Natural killer cell (primary cell): Measurements from ENCODE around the gene GLRX2. TPM values are rescaled to one million over a fixed set of nuclear protein-coding genes. Genes with fewer than 3 reads are reported as not detected.

Source experiments
- ATAC-seq, 3 donors: fragments of 150-1000 bp in 2 of 3; fragments of 200-7000 bp in 1 of 3; cut with Tn5 transposase; 1 replicate in 1 of 3; 2 replicates in 2 of 3; pipeline ENCODE4 v1.10.0; 2021; ENCODE audit warnings: mild to moderate bottlenecking in 2 of 3, moderate library complexity in 2 of 3
- DNase-seq, 2 donors: peaks; one replicate each; pipeline versions ENCODE4 v3.0.0 to v3.0.0-alpha.2; 2013 to 2021; ENCODE audit warnings: mixed read lengths in 1 of 2
- H3K27ac ChIP-seq: one replicate; pipeline ENCODE4 v1.5.1; 2013; ENCODE audit warnings: mild to moderate bottlenecking, low read length
- H3K27me3 ChIP-seq: one replicate; pipeline ENCODE4 v1.6.1; 2013; ENCODE audit warnings: low read length; ENCODE audit not compliant: control insufficient read depth, insufficient read depth
- H3K36me3 ChIP-seq: one replicate; pipeline ENCODE4 v1.6.1; 2013; ENCODE audit warnings: low read length; ENCODE audit not compliant: control insufficient read depth, insufficient read depth
- H3K4me1 ChIP-seq: one replicate; pipeline ENCODE4 v1.6.1; 2013; ENCODE audit warnings: low read length; ENCODE audit not compliant: control insufficient read depth, insufficient read depth
- H3K4me3 ChIP-seq: one replicate; pipeline ENCODE4 v1.5.1; 2013; ENCODE audit warnings: low read length
- H3K9me3 ChIP-seq: one replicate; pipeline ENCODE4 v1.6.1; 2013; ENCODE audit warnings: low read length; ENCODE audit not compliant: control insufficient read depth, insufficient read depth
- H3K27ac Mint-ChIP-seq, 2 donors: one replicate each; pipeline ENCODE4 v1.8.0; 2022; ENCODE audit warnings: mild to moderate bottlenecking in 2 of 2, mixed read lengths in 2 of 2, moderate library complexity in 1 of 2
- H3K27me3 Mint-ChIP-seq, 2 donors: one replicate each; pipeline ENCODE4 v1.8.0; 2022; ENCODE audit warnings: low read depth in 2 of 2, mixed read lengths in 2 of 2
- H3K36me3 Mint-ChIP-seq: one replicate; pipeline ENCODE4 v1.8.0; 2022; ENCODE audit warnings: mixed read lengths
- H3K4me1 Mint-ChIP-seq, 2 donors: one replicate each; pipeline ENCODE4 v1.8.0; 2022; ENCODE audit warnings: mixed read lengths in 2 of 2
- H3K4me3 Mint-ChIP-seq: one replicate; pipeline ENCODE4 v1.8.0; 2022; ENCODE audit warnings: mild to moderate bottlenecking, moderate library complexity, mixed read lengths
- H3K9me3 Mint-ChIP-seq, 2 donors: one replicate each; pipeline ENCODE4 v1.8.0; 2022; ENCODE audit warnings: mixed read lengths in 2 of 2
- CTCF ChIP-seq: fragments of 200-600 bp; IDR thresholded peaks from one replicate; pipeline ENCODE4 v1.8.0; 2022; ENCODE audit warnings: antibody characterized with exemption
- WGBS: methylation state at CpG from one replicate; pipeline ENCODE4 v1.1.7; 2013; ENCODE audit warnings: missing lambda C conversion rate; ENCODE audit not compliant: insufficient coverage; 5-methylcytosine and 5-hydroxymethylcytosine counted together
- intact Hi-C: fragments of 100-400 bp; cut with micrococcal nuclease; formaldehyde crosslinking; loops from one replicate; pipeline ENCODE4 v1.14.2; 2022
- total RNA-seq, 4 donors: library from RNA; stranded (reverse); fragments of 120-200 nt in 1 of 4; gene quantifications; one replicate each; pipeline versions ENCODE4 v1.2.3 to v1.2.4, GENCODE V29; 2013 to 2022

The GLRX2 gene
- total RNA-seq, 3 donors from 2014 or later (not counting 1 experiment from before 2014, with no cell fraction given) = 7.7 to 11.3 (median 9.5) TPM

GRCh38 chr1:193113992-193114332 is 8.7 kb upstream of the GLRX2 start:
- no peak for ATAC-seq
- Histone ChIP-seq H3K4me1 (no peaks in the 10 kb centered on the region), H3K27me3 (no peaks in the 10 kb centered on the region), H3K4me3 (no peak overlapping the region), H3K9me3 (no peaks in the 10 kb centered on the region), H3K27ac (no peak overlapping the region), H3K36me3 (no peaks in the 10 kb centered on the region)
- no peak for DNase-seq
- H3K4me3 Mint-ChIP-seq = no peak overlapping the region
- H3K36me3 Mint-ChIP-seq = no peaks in the 10 kb centered on the region
- intact Hi-C loops = no loop called here
- no peak overlapping the region for H3K27ac Mint-ChIP-seq
- no peaks in the 10 kb centered on the region for H3K4me1 Mint-ChIP-seq
- TF ChIP-seq CTCF = no peak
- peaks cover 2 to 21% of the 10 kb centered on the region in 2 donors for H3K27me3 Mint-ChIP-seq
- H3K9me3 Mint-ChIP-seq = no peaks in the 10 kb centered on the region

- Mint-ChIP-seq H3K9me3 (no peaks in the 10 kb centered on the region), H3K36me3 (no peaks in the 10 kb centered on the region)
Measured at GRCh38 chr1:193113258-193113991, 8.2 kb upstream of the GLRX2 start.

GRCh38 chr1:193111641-193112090 is 6.5 kb upstream of the GLRX2 start:
- intact Hi-C loops = no loop called here
- no peak for ATAC-seq
- no peak for DNase-seq
- Histone ChIP-seq H3K27ac (no peak overlapping the region), H3K4me1 (no peaks in the 10 kb centered on the region), H3K9me3 (no peaks in the 10 kb centered on the region), H3K27me3 (no peaks in the 10 kb centered on the region), H3K4me3 (no peak overlapping the region), H3K36me3 (no peaks in the 10 kb centered on the region)
- no peaks in the 10 kb centered on the region for H3K9me3 Mint-ChIP-seq
- WGBS = 89% methylated on average over 6 of the region's 6 CpGs
- H3K4me1 Mint-ChIP-seq = no peaks in the 10 kb centered on the region
- H3K27ac Mint-ChIP-seq = no peak overlapping the region
- H3K27me3 Mint-ChIP-seq = peaks cover 2 to 21% of the 10 kb centered on the region in 2 donors
- TF ChIP-seq CTCF = no peak
- no peak overlapping the region for H3K4me3 Mint-ChIP-seq
- H3K36me3 Mint-ChIP-seq = no peaks in the 10 kb centered on the region

More at GRCh38 chr1:193113258-193113991, 8.2 kb upstream of the GLRX2 start:
- no peaks in the 10 kb centered on the region for H3K27me3 ChIP-seq
- H3K4me1 ChIP-seq = no peaks in the 10 kb centered on the region
- peaks cover 2 to 21% of the 10 kb centered on the region in 2 donors for H3K27me3 Mint-ChIP-seq
- H3K4me1 Mint-ChIP-seq = no peaks in the 10 kb centered on the region
- 81% methylated on average over 9 of the region's 9 CpGs for WGBS
- H3K27ac Mint-ChIP-seq = no peak overlapping the region
- H3K9me3 ChIP-seq = no peaks in the 10 kb centered on the region
- no peak overlapping the region for H3K4me3 Mint-ChIP-seq
- intact Hi-C loops = no loop called here
- no peak for TF ChIP-seq CTCF
- DNase-seq = no peak
- H3K27ac ChIP-seq = no peak overlapping the region
- no peaks in the 10 kb centered on the region for H3K36me3 ChIP-seq
- H3K4me3 ChIP-seq = no peak overlapping the region
- ATAC-seq = no peak

GRCh38 chr1:193110864-193111263 is 5.7 kb upstream of the GLRX2 start:
- H3K4me1 ChIP-seq = no peaks in the 10 kb centered on the region
- 100% methylated on average over 2 of the region's 3 CpGs for WGBS
- Mint-ChIP-seq H3K27me3 (peaks cover 0 to 13% of the 10 kb centered on the region in 2 donors), H3K4me3 (no peak overlapping the region), H3K9me3 (no peaks in the 10 kb centered on the region), H3K4me1 (peaks cover 0 to 1% of the 10 kb centered on the region in 2 donors), H3K27ac (no peak overlapping the region), H3K36me3 (no peaks in the 10 kb centered on the region)
- H3K36me3 ChIP-seq = no peaks in the 10 kb centered on the region
- no peaks in the 10 kb centered on the region for H3K27me3 ChIP-seq
- H3K4me3 ChIP-seq = no peak overlapping the region
- TF ChIP-seq CTCF = no peak
- H3K9me3 ChIP-seq = no peaks in the 10 kb centered on the region
- intact Hi-C loops = no loop called here
- ATAC-seq = no peak
- DNase-seq = no peak
- no peak overlapping the region for H3K27ac ChIP-seq
